GM18517 (cell line): ENCODE results near the gene SLC35F6.
"Not testable (repeated sequence)": the region's sequence is repeated elsewhere in the genome, so short reads cannot be mapped to it uniquely, and the experiment has no call there.

ENCODE experiments used
- ATAC-seq: cut with Tn5 transposase; IDR thresholded peaks from one replicate; pipeline ENCODE4 v1.9.1; 2021; ENCODE audit warnings: mild to moderate bottlenecking, moderate library complexity; ENCODE audit not compliant: unreplicated experiment

The SLC35F6 gene

DNA sequence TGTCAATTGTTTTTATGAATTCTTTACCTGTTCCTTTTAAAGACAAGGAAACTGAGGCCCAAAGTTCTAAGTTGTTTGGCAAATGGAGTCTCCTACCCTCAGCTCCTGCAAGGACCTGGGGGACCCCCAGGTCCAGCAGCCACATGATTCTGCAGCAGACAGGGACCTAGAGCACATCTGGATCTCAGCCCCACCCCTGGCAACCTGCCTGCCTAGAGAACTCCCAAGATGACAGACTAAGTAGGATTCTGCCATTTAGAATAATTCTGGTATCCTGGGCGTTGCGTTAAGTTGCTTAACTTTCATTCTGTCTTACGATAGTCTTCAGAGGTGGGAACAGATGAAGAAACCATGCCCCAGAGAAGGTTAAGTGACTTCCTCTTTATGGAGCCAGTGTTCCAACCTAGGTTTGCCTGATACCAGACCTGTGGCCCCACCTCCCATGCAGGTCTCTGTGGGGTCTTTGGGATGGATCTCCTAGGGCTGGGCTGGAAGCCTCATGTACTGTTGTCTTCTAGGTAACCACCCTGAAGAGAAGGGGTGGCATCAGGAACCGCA lies 16.2 kb downstream of the SLC35F6 start:
- no peak for ATAC-seq

- no peak for ATAC-seq
These were observed 19.0 kb downstream of the SLC35F6 start for GRCh38 chr2:26782876-26783704.

DNA sequence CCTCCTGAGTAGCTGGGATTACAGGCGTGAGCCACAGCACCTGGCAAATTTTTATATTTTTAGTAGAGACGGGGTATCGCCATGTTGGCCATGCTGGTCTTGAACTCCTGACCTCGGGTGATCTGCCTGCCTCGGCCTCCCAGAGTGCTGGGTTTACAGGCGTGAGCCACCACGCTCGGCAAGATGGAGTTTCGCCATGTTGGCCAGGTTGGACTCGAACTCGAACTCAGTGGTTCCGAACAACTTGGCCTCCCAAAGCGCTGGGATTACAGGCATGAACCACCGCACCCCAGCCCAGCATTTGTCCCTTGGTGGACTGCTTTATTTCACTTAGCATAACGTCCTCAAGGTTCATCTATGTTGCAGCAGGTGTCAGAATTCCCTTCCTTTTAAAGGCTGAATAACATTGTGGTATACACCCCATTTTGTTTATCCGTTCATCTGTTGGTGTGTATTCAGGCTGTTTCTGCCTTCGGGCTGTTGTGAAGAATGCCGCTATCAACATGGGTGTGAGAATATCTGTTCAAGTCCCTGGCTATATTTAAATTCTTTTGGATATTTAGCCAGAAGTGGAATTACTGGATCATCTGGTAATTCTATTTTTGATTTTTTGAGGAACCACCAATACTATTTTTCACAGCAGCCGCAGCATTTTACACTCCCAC lies 20.6 kb downstream of the SLC35F6 start:
- no peak for ATAC-seq

- peak; percentile 98 for ATAC-seq
These were observed 21.5 kb downstream of the SLC35F6 start, which contains the start of gene CENPA for GRCh38 chr2:26785431-26786206. Gene CENPA (plus strand): TSS chr2:26786056. CDS start chr2:26786197, 141 bp downstream.

DNA sequence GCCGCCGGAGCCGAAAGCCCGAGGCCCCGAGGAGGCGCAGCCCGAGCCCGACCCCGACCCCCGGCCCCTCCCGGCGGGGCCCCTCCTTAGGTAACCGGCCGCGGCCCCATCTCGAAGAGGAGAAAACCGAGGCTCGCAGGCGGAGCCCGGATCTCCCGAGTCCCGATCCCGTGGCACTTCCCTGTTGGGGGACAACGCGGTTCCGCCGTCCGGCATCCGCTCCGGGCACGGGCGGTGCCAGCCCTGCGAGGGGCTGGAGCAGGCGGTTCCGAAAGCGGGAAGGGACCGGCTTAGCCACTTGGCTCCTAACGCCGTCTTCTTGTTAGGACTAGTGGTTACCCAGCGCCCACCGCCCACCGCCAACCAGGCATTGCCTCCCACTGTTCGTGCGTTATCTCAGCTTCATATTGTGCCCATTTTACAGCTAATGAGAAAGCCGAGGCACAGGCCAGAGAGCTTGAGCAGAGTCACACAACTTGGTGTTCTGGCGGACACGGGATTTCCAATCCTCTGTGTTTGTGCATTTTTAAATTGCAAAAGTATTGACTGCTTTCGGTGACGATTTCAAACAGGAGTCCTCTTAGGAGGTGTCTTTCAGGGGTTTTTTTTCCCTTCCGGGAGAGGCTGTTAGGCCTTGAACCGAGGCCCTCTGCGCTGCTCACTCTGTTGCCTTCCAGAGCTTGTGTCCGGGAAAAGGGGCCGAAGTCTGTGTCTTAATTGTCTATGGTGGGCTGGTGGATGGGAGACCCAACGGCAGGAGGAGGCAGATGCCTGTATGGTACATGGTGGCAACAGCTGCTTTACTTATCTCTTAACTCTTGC lies 22.3 kb downstream of the SLC35F6 start:
- ATAC-seq = peak; percentile 12

- ATAC-seq = no peak
These were observed 28.6 kb downstream of the SLC35F6 start for GRCh38 chr2:26792720-26793119.

GRCh38 chr2:26793518-26793917 lies 29.4 kb downstream of the SLC35F6 start:
- no peak for ATAC-seq

GRCh38 chr2:26795135-26795534 lies 31.1 kb downstream of the SLC35F6 start:
- ATAC-seq = not testable (repeated sequence)

GRCh38 chr2:26801328-26801727 lies 37.2 kb downstream of the SLC35F6 start:
- no peak for ATAC-seq

DNA sequence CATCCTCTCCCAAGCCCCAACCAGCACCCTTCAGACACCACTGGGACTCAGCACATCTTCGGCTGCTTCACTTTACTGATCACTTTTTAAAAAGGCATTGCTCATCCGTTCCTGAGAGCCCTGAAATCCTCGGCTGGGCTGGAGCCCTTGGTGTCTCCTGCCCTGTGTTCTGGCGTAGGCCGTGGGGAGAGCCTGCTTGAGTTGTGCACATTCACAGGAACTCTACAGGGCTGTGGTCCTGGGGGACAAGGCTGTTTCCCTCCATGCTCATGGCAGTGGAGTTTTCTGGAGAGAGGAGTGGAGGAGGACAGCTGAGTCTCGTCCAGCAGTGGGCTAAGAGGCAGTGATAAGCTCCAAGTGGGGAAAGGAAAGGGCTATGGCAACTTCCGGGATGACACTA lies 37.7 kb downstream of the SLC35F6 start:
- no peak for ATAC-seq

- ATAC-seq = no peak
These were observed 41.2 kb downstream of the SLC35F6 start for GRCh38 chr2:26805241-26805676.

- ATAC-seq = no peak
These were observed 43.8 kb downstream of the SLC35F6 start for GRCh38 chr2:26807788-26808460.

- ATAC-seq = no peak
These were observed 45.1 kb downstream of the SLC35F6 start for GRCh38 chr2:26809211-26809610.

DNA sequence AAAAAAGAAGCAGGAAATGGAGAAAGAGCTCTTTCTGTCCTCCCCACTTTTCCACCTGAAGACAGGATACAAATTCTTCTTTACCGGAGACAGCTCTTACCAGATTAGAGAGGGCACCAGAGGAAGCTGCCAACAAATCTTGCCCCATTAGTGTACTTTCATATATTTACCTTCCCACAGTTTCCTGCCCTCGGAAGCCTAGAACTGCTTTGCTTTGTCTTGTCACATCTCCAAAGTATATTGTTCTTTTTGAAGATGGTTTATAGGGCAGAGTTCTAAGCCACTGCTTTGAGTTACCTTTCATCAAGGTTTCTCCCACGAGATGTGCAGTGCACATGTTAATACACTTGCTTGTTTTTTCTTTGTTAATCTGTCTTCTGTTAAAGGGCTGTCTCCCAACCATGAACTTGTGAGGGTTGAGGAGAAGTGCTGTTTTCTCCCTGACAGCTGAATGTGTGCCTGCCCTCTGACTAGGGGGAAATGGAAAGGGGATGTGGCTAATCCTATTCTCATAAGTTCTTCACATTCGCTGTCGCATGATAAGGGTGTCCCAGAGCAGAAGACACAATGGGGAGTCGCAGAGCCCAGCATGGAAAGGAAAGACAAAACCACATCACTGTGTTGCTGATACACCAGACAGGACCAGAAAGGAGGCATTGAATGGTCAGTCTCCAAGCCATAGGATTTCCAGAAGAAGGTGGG lies 45.9 kb downstream of the SLC35F6 start:
- no peak for ATAC-seq

GRCh38 chr2:26811261-26811660 lies 47.2 kb downstream of the SLC35F6 start:
- no peak for ATAC-seq

DNA sequence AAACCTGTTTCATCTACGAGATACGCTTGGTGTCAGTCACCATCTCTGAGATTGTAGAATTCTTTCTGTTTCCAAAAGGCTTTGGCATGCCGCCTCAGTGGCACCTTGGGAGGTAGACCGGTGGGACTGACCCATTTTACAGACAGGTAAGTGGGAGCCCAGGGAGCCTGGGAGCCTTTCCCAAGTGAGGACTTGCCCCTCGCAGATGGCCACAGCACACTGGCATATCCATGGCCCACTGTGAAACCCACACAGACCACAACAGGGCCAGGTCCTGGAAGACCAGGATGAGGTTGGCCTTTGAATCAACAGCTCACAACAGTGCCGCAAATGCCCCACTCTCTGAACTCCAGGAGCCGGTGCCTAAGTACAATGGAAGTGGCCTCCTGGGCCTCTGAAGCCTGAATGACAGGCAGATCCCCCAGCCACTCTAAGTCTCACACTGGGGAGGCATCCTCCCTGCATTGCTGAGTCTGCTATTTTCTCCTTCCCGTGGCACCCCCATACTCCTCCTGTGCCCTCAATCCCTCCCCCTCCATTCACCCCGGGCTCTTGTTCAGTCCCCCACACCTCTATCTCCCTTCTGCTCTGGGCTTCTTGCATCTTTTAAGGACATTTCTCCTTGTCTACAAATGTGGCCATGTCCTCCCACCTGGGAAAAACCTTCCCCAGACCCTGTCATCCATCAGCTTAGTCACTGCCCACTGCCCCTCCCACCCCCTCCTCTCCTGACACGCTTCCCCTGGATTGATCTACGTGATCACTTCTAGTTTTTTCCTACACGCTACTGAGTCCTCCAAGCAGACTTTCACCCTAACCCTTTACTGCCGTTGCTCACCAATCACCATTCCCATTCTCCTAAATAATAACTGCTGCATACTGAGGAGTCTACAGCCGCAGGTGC lies 48.0 kb downstream of the SLC35F6 start:
- no peak for ATAC-seq

DNA sequence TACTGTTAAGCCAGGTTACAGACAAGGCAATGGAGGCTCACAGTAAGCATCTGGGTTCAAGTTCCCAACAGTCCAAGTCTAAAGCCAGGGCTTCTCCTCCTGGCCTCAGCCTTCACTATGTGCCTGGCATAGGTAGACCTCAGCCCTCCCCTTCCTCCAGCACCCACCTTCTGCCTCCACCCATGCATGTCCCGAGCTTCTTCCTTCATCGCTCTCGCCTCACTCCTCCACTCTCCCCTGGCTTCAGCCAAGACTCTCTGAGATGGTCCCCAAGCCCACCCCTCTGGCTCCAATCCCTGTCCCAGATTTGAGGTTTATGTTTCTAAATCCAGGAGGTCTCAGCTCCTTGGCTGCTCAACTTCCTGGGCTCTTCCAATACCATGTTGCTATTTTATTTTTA lies 48.6 kb downstream of the SLC35F6 start:
- ATAC-seq = no peak
